Lower lobe of right lung (tissue), 2 donors: Measurements from ENCODE around the gene CCDC146. TPM values are rescaled to one million over a fixed set of nuclear protein-coding genes. Genes with fewer than 3 reads are reported as not detected.
"Not testable (repeated sequence)": the region's sequence is repeated elsewhere in the genome, so short reads cannot be mapped to it uniquely, and the experiment has no call there.

ENCODE experiments used
- ATAC-seq, 2 donors: fragments of 200-7000 bp; cut with Tn5 transposase; one replicate each; pipeline ENCODE4 v1.9.1; 2020 to 2022; ENCODE audit warnings: mild to moderate bottlenecking in 2 of 2, moderate library complexity in 2 of 2
- DNase-seq: peaks from one replicate; pipeline ENCODE4 v3.0.0-alpha.2; 2020
- H3K27ac ChIP-seq: fragments of 200-600 bp; one replicate; pipeline ENCODE4 v1.8.0; 2022
- H3K27me3 ChIP-seq: fragments of 200-600 bp; one replicate; pipeline ENCODE4 v1.8.0; 2022; ENCODE audit warnings: low read depth
- H3K36me3 ChIP-seq: fragments of 200-600 bp; one replicate; pipeline ENCODE4 v1.8.0; 2022; ENCODE audit warnings: mild to moderate bottlenecking
- H3K4me1 ChIP-seq: fragments of 200-600 bp; one replicate; pipeline ENCODE4 v1.8.0; 2022
- H3K4me3 ChIP-seq: fragments of 200-600 bp; one replicate; pipeline ENCODE4 v1.8.0; 2022; ENCODE audit warnings: mild to moderate bottlenecking
- H3K9me3 ChIP-seq: fragments of 200-600 bp; one replicate; pipeline ENCODE4 v1.8.0; 2022
- intact Hi-C: fragments of 100-400 bp; cut with DNase I; formaldehyde crosslinking; loops from one replicate; pipeline ENCODE4 v1.11.0; 2022
- total RNA-seq: library from RNA; stranded (reverse); fragmentation: NEBNext Ultra II Directional; extraction: Animal tissue kit (Norgen Biotek cat#: 25700); gene quantifications from one replicate; pipeline ENCODE4 v1.2.1, GENCODE V29; 2021
- TF ChIP-seq, protein P1 (sequence below): fragments of 200-600 bp; IDR thresholded peaks from one replicate; pipeline ENCODE4 v1.8.0; 2022; ENCODE audit warnings: antibody characterized with exemption, mild to moderate bottlenecking
- donor health status: DM: no; HTN: yes; CAD: no; lungs with severe emphysema.

Gene CCDC146
- total RNA-seq, 1 donor from 2014 or later = 17.3 TPM

DNA sequence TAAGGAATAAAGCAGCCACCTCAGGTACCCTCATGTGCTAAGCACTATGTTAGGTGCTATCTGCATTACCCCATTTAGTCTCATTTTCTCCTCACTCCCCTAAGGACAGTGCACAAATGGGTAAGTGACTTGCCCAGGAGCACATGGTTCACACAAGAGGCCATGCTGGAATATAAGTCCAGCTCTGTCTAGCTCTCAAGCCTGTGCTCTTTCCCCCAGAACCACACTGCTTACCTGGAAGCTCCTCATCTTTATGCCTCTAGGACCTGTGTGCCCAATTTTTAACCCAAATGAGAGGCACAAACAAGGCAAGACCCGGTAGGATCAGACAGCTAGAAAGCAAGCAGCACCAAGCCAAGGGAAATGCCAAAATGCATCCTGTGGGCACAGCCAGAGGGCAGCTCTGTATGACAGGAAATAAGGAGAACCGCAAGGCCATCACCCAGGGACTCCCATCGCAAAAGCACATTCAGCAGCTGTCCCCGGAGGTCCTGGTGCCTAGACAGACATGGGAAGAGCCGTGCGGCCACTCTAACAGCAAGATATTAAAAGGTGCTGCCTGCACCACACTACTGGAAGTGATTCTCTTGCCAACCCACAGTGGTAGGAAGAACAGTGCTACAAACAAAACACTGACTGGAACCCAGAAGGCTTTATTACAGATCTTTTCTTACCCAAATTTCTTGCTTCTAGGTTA is 205.7 kb downstream of the CCDC146 start:
- Histone ChIP-seq H3K4me1 (peaks cover 55% of the 10 kb centered on the region), H3K27me3 (no peaks in the 10 kb centered on the region), H3K36me3 (peaks cover 9% of the 10 kb centered on the region), H3K4me3 (no peak overlapping the region), H3K9me3 (no peaks in the 10 kb centered on the region), H3K27ac (peak overlapping the region; percentile 6)
- no peak for ATAC-seq
- intact Hi-C loops = no loop called here
- DNase-seq = no peak
- TF ChIP-seq, protein P1, sequence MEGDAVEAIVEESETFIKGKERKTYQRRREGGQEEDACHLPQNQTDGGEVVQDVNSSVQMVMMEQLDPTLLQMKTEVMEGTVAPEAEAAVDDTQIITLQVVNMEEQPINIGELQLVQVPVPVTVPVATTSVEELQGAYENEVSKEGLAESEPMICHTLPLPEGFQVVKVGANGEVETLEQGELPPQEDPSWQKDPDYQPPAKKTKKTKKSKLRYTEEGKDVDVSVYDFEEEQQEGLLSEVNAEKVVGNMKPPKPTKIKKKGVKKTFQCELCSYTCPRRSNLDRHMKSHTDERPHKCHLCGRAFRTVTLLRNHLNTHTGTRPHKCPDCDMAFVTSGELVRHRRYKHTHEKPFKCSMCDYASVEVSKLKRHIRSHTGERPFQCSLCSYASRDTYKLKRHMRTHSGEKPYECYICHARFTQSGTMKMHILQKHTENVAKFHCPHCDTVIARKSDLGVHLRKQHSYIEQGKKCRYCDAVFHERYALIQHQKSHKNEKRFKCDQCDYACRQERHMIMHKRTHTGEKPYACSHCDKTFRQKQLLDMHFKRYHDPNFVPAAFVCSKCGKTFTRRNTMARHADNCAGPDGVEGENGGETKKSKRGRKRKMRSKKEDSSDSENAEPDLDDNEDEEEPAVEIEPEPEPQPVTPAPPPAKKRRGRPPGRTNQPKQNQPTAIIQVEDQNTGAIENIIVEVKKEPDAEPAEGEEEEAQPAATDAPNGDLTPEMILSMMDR = no peak

DNA sequence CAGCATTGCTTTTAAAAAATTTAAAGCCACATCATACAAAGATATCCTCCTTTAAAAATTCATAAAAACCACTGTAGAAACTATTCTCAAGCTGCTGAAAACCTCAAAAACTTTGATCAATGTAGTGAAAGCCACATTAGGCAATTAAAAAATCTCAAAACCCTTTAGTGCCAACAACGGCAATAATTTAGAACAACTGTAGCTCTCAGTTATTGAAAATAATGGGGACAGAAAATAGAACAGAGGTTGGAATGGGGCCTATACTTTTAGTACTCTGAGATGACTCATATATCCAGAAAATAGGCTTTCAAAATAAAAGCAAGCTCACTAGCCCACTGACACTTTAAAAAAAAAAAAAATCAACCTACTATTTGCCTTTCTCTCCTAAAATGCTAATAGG is 206.3 kb downstream of the CCDC146 start:
- Histone ChIP-seq H3K4me3 (no peak overlapping the region), H3K27ac (no peak overlapping the region), H3K9me3 (no peaks in the 10 kb centered on the region), H3K4me1 (peaks cover 55% of the 10 kb centered on the region), H3K36me3 (peaks cover 9% of the 10 kb centered on the region), H3K27me3 (no peaks in the 10 kb centered on the region)
- DNase-seq = no peak
- ATAC-seq = no peak
- TF ChIP-seq, protein P1 = no peak
- intact Hi-C loops = no loop called here

DNA sequence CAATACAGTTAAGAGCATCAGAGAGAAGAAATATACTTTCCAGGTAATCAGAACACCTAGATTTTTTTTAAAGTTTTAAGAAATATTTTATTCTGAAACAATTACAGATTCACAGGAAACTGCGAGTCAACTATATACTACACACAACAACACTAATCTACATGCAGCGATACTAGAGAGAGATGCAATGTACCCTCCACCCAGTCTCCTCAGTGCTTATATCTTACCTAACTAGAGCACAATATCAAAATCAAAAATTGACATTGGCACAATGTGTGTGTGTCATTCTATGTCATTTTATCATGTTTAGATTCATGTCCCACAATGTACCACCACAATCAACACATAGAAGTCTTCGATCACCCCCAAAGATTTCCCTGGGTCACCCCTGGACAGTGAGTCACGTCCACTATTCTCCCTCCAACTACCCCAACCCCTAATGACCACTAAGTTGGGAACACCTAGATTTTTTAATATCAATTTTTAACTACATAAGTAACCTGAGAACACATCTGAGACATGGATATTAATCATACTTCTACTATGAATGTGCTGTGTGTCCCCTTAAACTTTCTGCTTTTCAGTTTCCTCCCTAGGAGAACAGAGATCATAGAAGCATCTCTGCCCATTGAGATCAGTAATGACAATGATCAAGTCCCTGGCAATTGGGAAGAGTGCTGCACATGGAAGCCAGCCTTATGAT is 207.2 kb downstream of the CCDC146 start:
- no peaks in the 10 kb centered on the region for H3K9me3 ChIP-seq
- ATAC-seq (no peak), DNase-seq (no peak)
- H3K4me1 ChIP-seq = peaks cover 55% of the 10 kb centered on the region
- no peaks in the 10 kb centered on the region for H3K27me3 ChIP-seq
- peak overlapping the region; percentile 53 for H3K27ac ChIP-seq
- intact Hi-C loops = no loop called here
- H3K4me3 ChIP-seq = no peak overlapping the region
- TF ChIP-seq, protein P1 = no peak
- H3K36me3 ChIP-seq = peaks cover 3% of the 10 kb centered on the region

DNA sequence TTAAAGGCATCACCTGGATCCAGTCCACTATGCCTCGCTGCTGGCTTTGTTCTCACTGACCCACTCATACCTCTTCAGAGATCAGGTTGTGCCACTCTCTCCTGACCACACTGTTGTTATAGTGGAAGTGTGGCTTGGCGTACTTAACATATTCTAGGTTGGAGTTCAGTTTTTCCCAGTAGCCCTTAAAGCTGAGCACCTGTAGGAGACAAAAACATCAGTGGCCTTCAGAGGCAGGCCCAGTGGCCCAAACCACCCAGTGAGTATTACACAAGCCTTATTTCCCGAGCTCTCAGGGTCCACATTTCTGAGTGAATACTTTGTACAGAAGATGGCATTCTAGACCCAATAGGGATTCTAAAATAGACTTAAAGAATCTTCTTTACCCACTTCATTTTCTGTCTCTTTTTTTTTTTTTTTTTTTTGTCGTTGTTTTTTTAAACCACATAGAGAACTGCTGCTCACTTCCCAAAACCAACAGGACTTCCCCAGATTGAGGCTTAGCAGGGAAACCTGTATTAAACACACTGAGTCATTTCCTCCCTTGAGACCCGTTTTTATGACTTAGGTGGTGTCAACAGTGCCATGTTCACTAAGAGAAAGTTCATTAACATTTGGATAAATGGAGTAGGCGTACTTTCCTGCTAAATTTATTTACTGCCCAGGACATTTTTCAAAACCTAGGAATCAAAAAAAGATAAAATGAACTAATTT is 207.9 kb downstream of the CCDC146 start:
- ATAC-seq (peak; percentile 77 to 80), DNase-seq (peak; percentile 37)
- Histone ChIP-seq H3K4me1 (peaks cover 55% of the 10 kb centered on the region), H3K36me3 (peaks cover 3% of the 10 kb centered on the region), H3K4me3 (no peak overlapping the region), H3K27me3 (no peaks in the 10 kb centered on the region), H3K9me3 (no peaks in the 10 kb centered on the region), H3K27ac (peak overlapping the region; percentile 53)
- intact Hi-C loops = no loop called here
- TF ChIP-seq, protein P1 = no peak

DNA sequence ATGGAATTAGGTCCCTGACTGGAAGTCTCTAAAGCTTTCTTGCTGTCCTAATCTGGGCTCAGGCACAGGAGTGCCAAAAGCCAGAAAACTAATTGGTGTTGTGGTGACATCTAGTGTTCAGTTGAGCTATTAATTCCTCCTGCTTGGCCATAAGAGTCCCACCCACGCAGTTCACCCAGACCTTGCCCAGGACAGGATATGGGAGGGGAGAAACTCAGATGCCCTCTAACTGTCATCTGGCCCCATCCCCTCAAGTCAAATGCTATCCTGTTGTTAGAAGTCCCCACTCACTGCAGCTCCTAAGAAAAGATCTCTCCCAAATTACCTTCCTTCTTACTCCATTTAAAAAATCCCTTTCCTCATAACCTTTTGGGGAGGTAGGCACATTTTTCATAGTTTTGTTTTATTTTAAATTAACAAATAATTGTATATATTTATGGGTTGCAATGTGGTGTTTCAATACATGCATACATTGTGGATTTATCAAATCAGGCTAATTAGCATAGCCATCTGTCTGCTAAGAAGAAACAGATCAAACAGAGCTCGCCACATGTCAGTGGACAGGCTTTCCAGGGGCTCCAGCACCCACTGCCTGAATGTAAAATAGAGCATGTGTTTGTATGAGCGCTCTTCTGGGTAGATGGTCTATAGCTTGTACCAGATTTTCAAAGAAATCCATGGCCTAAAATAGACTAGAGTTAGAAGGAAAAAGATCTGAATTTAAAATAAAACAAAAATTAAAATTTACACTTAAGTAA is 209.7 kb downstream of the CCDC146 start:
- Histone ChIP-seq H3K27me3 (no peaks in the 10 kb centered on the region), H3K36me3 (no peaks in the 10 kb centered on the region), H3K4me1 (peaks cover 52% of the 10 kb centered on the region), H3K27ac (no peak overlapping the region), H3K9me3 (no peaks in the 10 kb centered on the region), H3K4me3 (no peak overlapping the region)
- DNase-seq = peak; percentile 66
- TF ChIP-seq, protein P1 = peak; percentile 74
- ATAC-seq = peak; percentile 88 to 89
- intact Hi-C loops = no loop called here

DNA sequence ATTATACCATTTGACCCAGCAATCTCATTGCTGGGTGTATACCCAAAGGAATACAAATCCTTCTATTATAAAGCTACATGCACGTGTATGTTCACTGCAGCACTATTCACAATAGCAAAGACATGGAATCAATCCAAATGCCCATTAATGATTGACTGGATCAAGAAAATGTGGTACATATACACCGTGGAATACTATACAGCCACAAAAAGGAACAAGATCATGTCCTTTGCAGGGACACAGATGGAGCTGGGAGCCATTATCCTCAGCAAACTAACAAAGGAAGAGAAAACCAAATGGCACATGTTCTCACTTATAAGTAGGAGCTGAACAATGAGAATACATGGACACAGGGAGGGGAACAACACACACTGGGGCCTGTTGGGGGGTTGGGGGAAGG is 211.6 kb downstream of the CCDC146 start:
- DNase-seq, H3K36me3 ChIP-seq, H3K27me3 ChIP-seq, H3K9me3 ChIP-seq, intact Hi-C loops, ATAC-seq, H3K4me3 ChIP-seq, H3K27ac ChIP-seq: not testable (repeated sequence)
- peaks cover 52% of the 10 kb centered on the region for H3K4me1 ChIP-seq
